PC-3 (cell line): ENCODE measurements around the gene ABLIM1. TPM values are rescaled to one million over a fixed set of nuclear protein-coding genes. Genes with fewer than 3 reads are reported as not detected.
A peak's percentile ranks its signal among the peaks of the same experiment; 100 is the strongest.

Experiments
- ATAC-seq: fragments of 200-7000 bp; cut with Tn5 transposase; 2 replicates; pipeline ENCODE4 v1.9.1; 2020; ENCODE audit warnings: mild to moderate bottlenecking, moderate library complexity
- BruUV-seq: library from RNA; stranded (reverse); fragments of 400-500 nt; replicated peaks from 2 replicates; lab custom pipeline; 2021; lab: Mats Ljungman, UMichigan
- CTCF ChIA-PET: fragments of 300-600 bp; sonication (Branson Sonifier 250); formaldehyde crosslinking; loops from one replicate; lab custom pipeline; 2022; ENCODE audit warnings: antibody characterized with exemption; lab: Charles Lee
- POLR2A ChIA-PET: fragments of 300-600 bp; sonication (Branson Sonifier 250); formaldehyde crosslinking; loops from one replicate; lab custom pipeline; 2022; ENCODE audit warnings: antibody characterized with exemption; ENCODE audit not compliant: unreplicated experiment; lab: Charles Lee
- DNase-seq: peaks from one replicate; pipeline ENCODE4 v3.0.0-alpha.2; 2015
- H2AFZ ChIP-seq: fragments of 300-600 bp; sonication (generic); 2 replicates; pipeline ENCODE4 v1.6.0; 2016; ENCODE audit warnings: antibody characterized with exemption, low read length
- H3F3A ChIP-seq: fragments of 300-600 bp; sonication (generic); one replicate; pipeline ENCODE4 v1.6.0; 2017; ENCODE audit warnings: antibody characterized with exemption, low read length, control low read depth, mild to moderate bottlenecking; ENCODE audit not compliant: unreplicated experiment
- H3K27ac ChIP-seq: fragments of 300-600 bp; sonication (generic); 2 replicates; pipeline ENCODE4 v1.5.1; 2016; ENCODE audit warnings: mild to moderate bottlenecking, low read length
- H3K27me3 ChIP-seq: fragments of 300-600 bp; sonication (generic); 2 replicates; pipeline ENCODE4 v1.6.1; 2016; ENCODE audit warnings: low read length, mixed read lengths
- H3K36me3 ChIP-seq: fragments of 300-600 bp; sonication (generic); 2 replicates; pipeline ENCODE4 v1.6.1; 2016; ENCODE audit warnings: low read depth, mixed run types, low read length, mixed read lengths
- H3K4me1 ChIP-seq: fragments of 300-600 bp; sonication (generic); 2 replicates; pipeline ENCODE4 v1.5.1; 2016; ENCODE audit warnings: low read length; ENCODE audit not compliant: insufficient read depth
- H3K4me2 ChIP-seq: fragments of 300-600 bp; sonication (generic); 2 replicates; pipeline ENCODE4 v1.6.0; 2016; ENCODE audit warnings: low read length
- H3K4me3 ChIP-seq: fragments of 300-600 bp; sonication (generic); 2 replicates; pipeline ENCODE4 v1.5.1; 2016; ENCODE audit warnings: mild to moderate bottlenecking, low read length, mixed read lengths
- H3K79me2 ChIP-seq: fragments of 300-600 bp; sonication (generic); 2 replicates; pipeline ENCODE4 v1.6.1; 2017; ENCODE audit warnings: low read length, mixed read lengths
- H3K9ac ChIP-seq: fragments of 300-600 bp; sonication (generic); 2 replicates; pipeline ENCODE4 v1.6.0; 2016; ENCODE audit warnings: mild to moderate bottlenecking, low read length
- H3K9me2 ChIP-seq: fragments of 300-600 bp; sonication (generic); replicated peaks from 2 replicates; pipeline ENCODE4 v1.6.1; 2016; ENCODE audit warnings: mixed run types, low read length, mixed read lengths
- H3K9me3 ChIP-seq: fragments of 300-600 bp; sonication (generic); 2 replicates; pipeline ENCODE4 v1.6.1; 2016; ENCODE audit warnings: low read length, mixed read lengths
- H4K20me1 ChIP-seq: fragments of 300-600 bp; sonication (generic); 2 replicates; pipeline ENCODE4 v1.6.1; 2016; ENCODE audit warnings: low read length, mixed read lengths
- EZH2 ChIP-seq: fragments of 300-600 bp; sonication (generic); IDR thresholded peaks from one replicate; pipeline ENCODE4 v1.6.1; 2017; ENCODE audit warnings: antibody characterized with exemption, mild to moderate bottlenecking, low read length; ENCODE audit not compliant: unreplicated experiment
- EZH2phosphoT487 ChIP-seq: fragments of 300-600 bp; sonication (generic); IDR thresholded peaks from 2 replicates; pipeline ENCODE4 v1.6.1; 2018; ENCODE audit warnings: mild to moderate bottlenecking, antibody characterized with exemption, low read length, borderline replicate concordance
- intact Hi-C: fragments of 100-400 bp; cut with micrococcal nuclease; formaldehyde crosslinking; loops from 2 replicates; pipeline ENCODE4 v1.9.0; 2023
- total RNA-seq: library from RNA; depleted of rRNA; stranded (reverse); fragments of >200 nt; gene quantifications from 2 replicates; pipeline ENCODE4 v1.2.3, GENCODE V29; 2014
- TF ChIP-seq, protein P1 (sequence below): fragments of 300-600 bp; sonication (generic); conservative IDR thresholded peaks from 2 replicates; pipeline ENCODE4 v1.5.1; 2017; ENCODE audit warnings: antibody characterized with exemption, low read depth, mild to moderate bottlenecking, low read length

Gene ABLIM1
- total RNA-seq, 1 experiment from 2014 or later, result 12.3 TPM

DNA sequence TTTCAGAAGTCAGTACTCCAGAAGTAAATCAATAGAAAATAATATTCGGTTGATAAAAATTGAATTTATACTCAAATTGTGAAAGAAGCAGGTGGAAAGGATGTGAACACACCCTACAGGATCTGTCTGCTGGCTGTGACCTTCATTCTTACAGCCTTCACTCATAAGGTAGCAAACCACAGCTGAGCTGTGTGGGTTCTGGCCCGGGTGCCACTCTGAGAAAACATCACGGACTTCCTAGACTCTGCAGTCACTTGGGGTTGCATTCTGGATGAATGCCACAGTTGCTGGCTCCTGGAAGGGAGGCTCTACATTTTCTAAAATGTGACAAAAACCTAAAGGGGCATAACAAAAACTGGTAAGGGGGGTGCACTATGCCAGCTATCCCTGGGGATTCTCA lies 36.0 kb upstream of the ABLIM1 start:
- Histone ChIP-seq H3K9me2 (no peaks in the 10 kb centered on the region), H3K27ac (no peak overlapping the region), H3K9ac (no peak overlapping the region), H4K20me1 (no peaks in the 10 kb centered on the region), H3K9me3 (no peaks in the 10 kb centered on the region), H3K79me2 (no peaks in the 10 kb centered on the region), H3K36me3 (no peaks in the 10 kb centered on the region), H3F3A (peaks cover 3% of the 10 kb centered on the region), H3K4me1 (peaks cover 27% of the 10 kb centered on the region), H3K4me3 (no peak overlapping the region), H3K27me3 (no peaks in the 10 kb centered on the region), H3K4me2 (no peak overlapping the region), H2AFZ (no peak overlapping the region)
- no peak for ATAC-seq
- intact Hi-C loops, result no loop called here
- peak; percentile 26 for DNase-seq
- TF ChIP-seq EZH2, result no peak
- no peak for TF ChIP-seq EZH2phosphoT487
- TF ChIP-seq, protein P1, sequence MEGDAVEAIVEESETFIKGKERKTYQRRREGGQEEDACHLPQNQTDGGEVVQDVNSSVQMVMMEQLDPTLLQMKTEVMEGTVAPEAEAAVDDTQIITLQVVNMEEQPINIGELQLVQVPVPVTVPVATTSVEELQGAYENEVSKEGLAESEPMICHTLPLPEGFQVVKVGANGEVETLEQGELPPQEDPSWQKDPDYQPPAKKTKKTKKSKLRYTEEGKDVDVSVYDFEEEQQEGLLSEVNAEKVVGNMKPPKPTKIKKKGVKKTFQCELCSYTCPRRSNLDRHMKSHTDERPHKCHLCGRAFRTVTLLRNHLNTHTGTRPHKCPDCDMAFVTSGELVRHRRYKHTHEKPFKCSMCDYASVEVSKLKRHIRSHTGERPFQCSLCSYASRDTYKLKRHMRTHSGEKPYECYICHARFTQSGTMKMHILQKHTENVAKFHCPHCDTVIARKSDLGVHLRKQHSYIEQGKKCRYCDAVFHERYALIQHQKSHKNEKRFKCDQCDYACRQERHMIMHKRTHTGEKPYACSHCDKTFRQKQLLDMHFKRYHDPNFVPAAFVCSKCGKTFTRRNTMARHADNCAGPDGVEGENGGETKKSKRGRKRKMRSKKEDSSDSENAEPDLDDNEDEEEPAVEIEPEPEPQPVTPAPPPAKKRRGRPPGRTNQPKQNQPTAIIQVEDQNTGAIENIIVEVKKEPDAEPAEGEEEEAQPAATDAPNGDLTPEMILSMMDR, result no peak
- ChIA-PET CTCF (interaction anchor here (0.5 kb wide), 1 partner anchor 111 kb away, joined by 9 read pairs; no protein-coding TSS in a partner anchor), POLR2A (no interaction called here)
- BruUV-seq, result no TSS peak

DNA sequence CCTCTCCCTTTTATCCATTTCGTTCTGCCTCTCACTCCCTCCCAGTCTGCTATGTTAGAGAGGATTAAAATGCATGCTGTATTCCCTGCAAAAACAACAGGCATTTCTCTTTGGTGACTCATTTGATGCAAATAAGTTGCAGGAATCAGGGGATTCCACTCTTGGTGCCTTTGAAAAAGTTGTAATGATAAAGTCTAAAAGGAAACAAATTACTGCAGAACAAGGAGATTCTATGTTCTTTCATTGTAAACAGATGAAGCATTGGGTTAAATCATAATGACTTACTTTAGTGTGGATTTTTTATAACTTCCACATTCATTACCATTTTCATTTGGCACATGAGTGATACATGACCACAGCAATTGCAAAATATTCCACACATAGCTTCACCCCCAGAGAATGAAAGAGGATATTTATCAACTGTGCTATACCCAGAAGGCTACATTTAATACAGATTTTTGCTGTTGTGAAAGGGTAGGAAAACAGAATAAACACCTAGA lies 33.4 kb upstream of the ABLIM1 start:
- no peak overlapping the region for H3K4me3 ChIP-seq
- H2AFZ ChIP-seq, result no peak overlapping the region
- H3K4me2 ChIP-seq, result no peak overlapping the region
- no peaks in the 10 kb centered on the region for H3K79me2 ChIP-seq
- H3K4me1 ChIP-seq, result peaks cover 16% of the 10 kb centered on the region
- no peaks in the 10 kb centered on the region for H4K20me1 ChIP-seq
- CTCF ChIA-PET, result no interaction called here
- intact Hi-C loops, result no loop called here
- no peaks in the 10 kb centered on the region for H3F3A ChIP-seq
- no peaks in the 10 kb centered on the region for H3K36me3 ChIP-seq
- H3K9me2 ChIP-seq, result no peaks in the 10 kb centered on the region
- no TSS peak for BruUV-seq
- POLR2A ChIA-PET, result no interaction called here
- ATAC-seq (no peak), DNase-seq (peak; percentile 23)
- H3K27me3 ChIP-seq, result no peaks in the 10 kb centered on the region
- H3K27ac ChIP-seq, result no peak overlapping the region
- no peak overlapping the region for H3K9ac ChIP-seq
- H3K9me3 ChIP-seq, result no peaks in the 10 kb centered on the region
- no peak for TF ChIP-seq EZH2phosphoT487
- TF ChIP-seq, protein P1, result no peak
- TF ChIP-seq EZH2, result no peak

DNA sequence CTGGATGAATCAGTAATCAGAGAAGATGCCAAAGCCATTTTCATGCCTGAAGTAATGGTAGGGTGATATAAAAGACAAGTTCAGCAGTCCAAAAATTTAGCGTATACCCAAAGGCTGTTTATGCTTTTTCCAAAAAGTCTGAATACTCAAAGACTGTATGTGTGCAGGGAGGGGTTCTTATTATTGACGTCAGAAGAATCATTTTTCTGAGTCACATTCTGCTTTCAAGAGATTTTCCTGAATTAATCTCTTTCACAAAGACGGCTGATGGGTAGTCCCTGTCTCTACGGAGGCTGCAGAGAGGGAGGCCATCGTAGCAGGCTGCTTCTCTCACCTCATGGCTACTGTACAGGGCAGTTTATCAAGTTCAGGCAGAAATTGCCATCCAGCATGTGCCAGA lies 30.7 kb upstream of the ABLIM1 start:
- POLR2A ChIA-PET, result no interaction called here
- no peaks in the 10 kb centered on the region for H3K79me2 ChIP-seq
- no peak overlapping the region for H3K9ac ChIP-seq
- H3K27me3 ChIP-seq, result no peaks in the 10 kb centered on the region
- intact Hi-C loops, result no loop called here
- no peak overlapping the region for H3K27ac ChIP-seq
- TF ChIP-seq, protein P1, result no peak
- TF ChIP-seq EZH2 (no peak), EZH2phosphoT487 (no peak)
- CTCF ChIA-PET, result no interaction called here
- no peaks in the 10 kb centered on the region for H3K9me3 ChIP-seq
- H4K20me1 ChIP-seq, result no peaks in the 10 kb centered on the region
- no peak overlapping the region for H3K4me3 ChIP-seq
- no peak for ATAC-seq
- H3K36me3 ChIP-seq, result no peaks in the 10 kb centered on the region
- BruUV-seq, result no TSS peak
- DNase-seq, result no peak
- no peak overlapping the region for H3K4me2 ChIP-seq
- H3F3A ChIP-seq, result peaks cover 4% of the 10 kb centered on the region
- H3K4me1 ChIP-seq, result peaks cover 30% of the 10 kb centered on the region
- H2AFZ ChIP-seq, result no peak overlapping the region
- H3K9me2 ChIP-seq, result no peaks in the 10 kb centered on the region
